HepG2 (cell line): ENCODE results near the gene C1QTNF12. TPM values are rescaled to one million over a fixed set of nuclear protein-coding genes. Genes with fewer than 3 reads are reported as not detected.
A peak's percentile ranks its signal among the peaks of the same experiment; 100 is the strongest.

Source experiments
- AGO1 ChIP-seq: fragments of 200-400 bp; formaldehyde crosslinking; IDR thresholded peaks from 2 replicates; pipeline ENCODE4 v1.6.1; 2017; ENCODE audit warnings: mild to moderate bottlenecking, low read depth, low read length, moderate library complexity; ENCODE audit not compliant: poor library complexity, severe bottlenecking
- HNF4A ChIP-seq: sonication (generic); formaldehyde crosslinking; IDR thresholded peaks from 2 replicates; pipeline ENCODE4 v1.4.0; 2020; ENCODE audit warnings: missing genetic modification reagents
- IKZF5 ChIP-seq: IDR thresholded peaks from 2 replicates; pipeline ENCODE4 v1.6.1; 2018; ENCODE audit warnings: missing genetic modification reagents, mild to moderate bottlenecking, missing compliant biosample characterization
- JDP2 ChIP-seq: sonication (generic); formaldehyde crosslinking; IDR thresholded peaks from 2 replicates; pipeline ENCODE4 v1.8.1; 2022; ENCODE audit warnings: missing genetic modification reagents, borderline replicate concordance
- NFRKB ChIP-seq: fragments of 450-650 bp; IDR thresholded peaks from 2 replicates; pipeline ENCODE4 v1.6.1; 2017
- NPAS2 ChIP-seq: sonication (generic); formaldehyde crosslinking; IDR thresholded peaks from 2 replicates; pipeline ENCODE4 v1.8.0; 2022; ENCODE audit warnings: mild to moderate bottlenecking, missing genetic modification reagents, borderline replicate concordance
- PHF8 ChIP-seq: sonication (generic); formaldehyde crosslinking; IDR thresholded peaks from 2 replicates; pipeline ENCODE4 v1.5.0; 2020; ENCODE audit warnings: missing genetic modification reagents
- SALL1 ChIP-seq: sonication (generic); formaldehyde crosslinking; IDR thresholded peaks from 2 replicates; pipeline ENCODE4 v1.8.0; 2022; ENCODE audit warnings: mild to moderate bottlenecking, missing genetic modification reagents
- TAF1 ChIP-seq: sonication (generic); formaldehyde crosslinking; IDR thresholded peaks from 2 replicates; pipeline ENCODE4 v1.4.0; 2020; ENCODE audit warnings: missing genetic modification reagents
- ZNF484 ChIP-seq: sonication (generic); formaldehyde crosslinking; IDR thresholded peaks from 2 replicates; pipeline ENCODE4 v1.5.1; 2020; ENCODE audit warnings: mild to moderate bottlenecking, low read depth, missing genetic modification reagents, borderline replicate concordance
- polyA plus RNA-seq, 8 experiments: library from polyadenylated mRNA; depleted of rRNA in 3 of 8; stranded (reverse) in 7 of 8; unstranded in 1 of 8; fragments of >200 nt; fragmentation: Illumina TruSeq in 4 of 8; extraction: Trizol in 4 of 8; gene quantifications; 2 replicates each; pipeline versions ENCODE4 v1.2.1 to v1.2.3, GENCODE V29; 2011 to 2016; ENCODE audit warnings: low read depth in 4 of 8, missing spikeins in 1 of 8, mixed read lengths in 1 of 8; ENCODE audit not compliant: insufficient read depth in 1 of 8
- total RNA-seq, 5 experiments: library from RNA; depleted of rRNA; stranded (reverse); fragments of >200 nt; fragmentation: Illumina TruSeq; extraction: Trizol; gene quantifications; 2 replicates each; pipeline ENCODE4 v1.2.3, GENCODE V29; 2016; ENCODE audit warnings: low read depth in 1 of 5
- TF ChIP-seq, protein P1 (sequence below): sonication (generic); IDR thresholded peaks from 2 replicates; pipeline ENCODE4 v1.6.1; 2016; ENCODE audit warnings: low read depth, borderline replicate concordance
- TF ChIP-seq, protein P2 (sequence below): sonication (generic); formaldehyde crosslinking; IDR thresholded peaks from 2 replicates; pipeline ENCODE4 v1.5.0; 2020; ENCODE audit warnings: mild to moderate bottlenecking, missing genetic modification reagents, borderline replicate concordance
- TF ChIP-seq, protein P3 (sequence below): sonication (generic); formaldehyde crosslinking; conservative IDR thresholded peaks from 2 replicates; pipeline ENCODE4 v1.8.0; 2022; ENCODE audit warnings: missing genetic modification reagents
- TF ChIP-seq, protein P4 (sequence below): IDR thresholded peaks from 2 replicates; pipeline ENCODE4 v1.6.1; 2016
- TF ChIP-seq, protein P5 (sequence below): sonication (generic); formaldehyde crosslinking; IDR thresholded peaks from 2 replicates; pipeline ENCODE4 v1.4.0; 2020; ENCODE audit warnings: missing genetic modification reagents

C1QTNF12 gene
- total and polyA plus RNA-seq, 2 of the 13 experiments (the other 11 are each of a cell fraction or from before 2014, with no cell fraction given) = 0.18 to 0.64 TPM

DNA sequence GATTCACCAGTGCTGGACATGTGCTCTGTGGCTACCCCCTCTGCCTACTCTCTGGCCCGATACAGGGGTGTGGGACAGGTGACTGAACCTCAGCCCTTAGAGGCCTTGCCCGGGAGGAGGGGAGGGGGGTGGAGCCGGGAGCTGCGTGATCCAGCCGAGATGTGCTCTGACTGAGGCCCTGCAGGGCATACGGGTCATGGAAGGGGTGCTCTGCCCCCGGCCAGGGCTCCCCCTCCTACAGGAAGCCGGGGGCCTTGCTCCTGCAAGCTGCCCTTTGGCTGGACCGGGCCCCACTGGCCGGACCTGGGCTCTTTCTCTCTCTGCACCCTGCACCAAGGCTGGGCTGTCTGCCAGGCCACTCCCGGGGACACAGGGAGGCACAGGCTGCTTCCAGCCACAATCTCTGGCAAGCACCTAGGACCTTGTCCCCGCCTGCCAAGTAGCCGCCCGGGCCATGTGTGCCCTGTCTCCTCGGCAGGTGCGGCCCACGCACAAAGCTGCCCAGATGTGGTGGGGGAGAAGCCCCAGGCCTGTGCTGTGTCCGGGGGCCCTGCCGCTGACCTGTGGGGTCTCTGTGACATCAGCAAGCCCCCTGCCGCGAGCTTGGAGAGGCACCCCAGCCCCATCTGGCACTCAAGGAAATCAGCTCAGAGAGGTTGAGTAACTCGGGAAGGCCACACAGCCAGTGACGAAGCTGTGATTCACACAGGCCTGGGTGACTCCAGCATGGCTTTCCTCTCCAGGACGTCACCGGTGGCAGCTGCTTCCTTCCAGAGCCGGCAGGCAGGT lies 35.2 kb upstream of the C1QTNF12 start (continued):
- TF ChIP-seq PHF8 (CRISPR knock-in tag) = peak; percentile 47; the same call in 1 of the 2 replicates
- peak; percentile 89 for TF ChIP-seq HNF4A (CRISPR knock-in tag)
- TF ChIP-seq, protein P1, sequence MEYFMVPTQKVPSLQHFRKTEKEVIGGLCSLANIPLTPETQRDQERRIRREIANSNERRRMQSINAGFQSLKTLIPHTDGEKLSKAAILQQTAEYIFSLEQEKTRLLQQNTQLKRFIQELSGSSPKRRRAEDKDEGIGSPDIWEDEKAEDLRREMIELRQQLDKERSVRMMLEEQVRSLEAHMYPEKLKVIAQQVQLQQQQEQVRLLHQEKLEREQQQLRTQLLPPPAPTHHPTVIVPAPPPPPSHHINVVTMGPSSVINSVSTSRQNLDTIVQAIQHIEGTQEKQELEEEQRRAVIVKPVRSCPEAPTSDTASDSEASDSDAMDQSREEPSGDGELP = peak; percentile 50; the same call in 1 of the 2 replicates
- no peak for TF ChIP-seq JDP2 (CRISPR knock-in tag)
- no peak for TF ChIP-seq ZNF484 (CRISPR knock-in tag)
- TF ChIP-seq AGO1 = no peak
- TF ChIP-seq SALL1 (CRISPR knock-in tag) = no peak; the same call in 1 of the 2 replicates
- TF ChIP-seq, protein P2, sequence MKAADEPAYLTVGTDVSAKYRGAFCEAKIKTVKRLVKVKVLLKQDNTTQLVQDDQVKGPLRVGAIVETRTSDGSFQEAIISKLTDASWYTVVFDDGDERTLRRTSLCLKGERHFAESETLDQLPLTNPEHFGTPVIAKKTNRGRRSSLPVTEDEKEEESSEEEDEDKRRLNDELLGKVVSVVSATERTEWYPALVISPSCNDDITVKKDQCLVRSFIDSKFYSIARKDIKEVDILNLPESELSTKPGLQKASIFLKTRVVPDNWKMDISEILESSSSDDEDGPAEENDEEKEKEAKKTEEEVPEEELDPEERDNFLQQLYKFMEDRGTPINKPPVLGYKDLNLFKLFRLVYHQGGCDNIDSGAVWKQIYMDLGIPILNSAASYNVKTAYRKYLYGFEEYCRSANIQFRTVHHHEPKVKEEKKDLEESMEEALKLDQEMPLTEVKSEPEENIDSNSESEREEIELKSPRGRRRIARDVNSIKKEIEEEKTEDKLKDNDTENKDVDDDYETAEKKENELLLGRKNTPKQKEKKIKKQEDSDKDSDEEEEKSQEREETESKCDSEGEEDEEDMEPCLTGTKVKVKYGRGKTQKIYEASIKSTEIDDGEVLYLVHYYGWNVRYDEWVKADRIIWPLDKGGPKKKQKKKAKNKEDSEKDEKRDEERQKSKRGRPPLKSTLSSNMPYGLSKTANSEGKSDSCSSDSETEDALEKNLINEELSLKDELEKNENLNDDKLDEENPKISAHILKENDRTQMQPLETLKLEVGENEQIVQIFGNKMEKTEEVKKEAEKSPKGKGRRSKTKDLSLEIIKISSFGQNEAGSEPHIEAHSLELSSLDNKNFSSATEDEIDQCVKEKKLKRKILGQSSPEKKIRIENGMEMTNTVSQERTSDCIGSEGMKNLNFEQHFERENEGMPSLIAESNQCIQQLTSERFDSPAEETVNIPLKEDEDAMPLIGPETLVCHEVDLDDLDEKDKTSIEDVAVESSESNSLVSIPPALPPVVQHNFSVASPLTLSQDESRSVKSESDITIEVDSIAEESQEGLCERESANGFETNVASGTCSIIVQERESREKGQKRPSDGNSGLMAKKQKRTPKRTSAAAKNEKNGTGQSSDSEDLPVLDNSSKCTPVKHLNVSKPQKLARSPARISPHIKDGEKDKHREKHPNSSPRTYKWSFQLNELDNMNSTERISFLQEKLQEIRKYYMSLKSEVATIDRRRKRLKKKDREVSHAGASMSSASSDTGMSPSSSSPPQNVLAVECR (CRISPR knock-in tag) = peak; percentile 69; the same call in 1 of the 2 replicates
- TF ChIP-seq, protein P3, sequence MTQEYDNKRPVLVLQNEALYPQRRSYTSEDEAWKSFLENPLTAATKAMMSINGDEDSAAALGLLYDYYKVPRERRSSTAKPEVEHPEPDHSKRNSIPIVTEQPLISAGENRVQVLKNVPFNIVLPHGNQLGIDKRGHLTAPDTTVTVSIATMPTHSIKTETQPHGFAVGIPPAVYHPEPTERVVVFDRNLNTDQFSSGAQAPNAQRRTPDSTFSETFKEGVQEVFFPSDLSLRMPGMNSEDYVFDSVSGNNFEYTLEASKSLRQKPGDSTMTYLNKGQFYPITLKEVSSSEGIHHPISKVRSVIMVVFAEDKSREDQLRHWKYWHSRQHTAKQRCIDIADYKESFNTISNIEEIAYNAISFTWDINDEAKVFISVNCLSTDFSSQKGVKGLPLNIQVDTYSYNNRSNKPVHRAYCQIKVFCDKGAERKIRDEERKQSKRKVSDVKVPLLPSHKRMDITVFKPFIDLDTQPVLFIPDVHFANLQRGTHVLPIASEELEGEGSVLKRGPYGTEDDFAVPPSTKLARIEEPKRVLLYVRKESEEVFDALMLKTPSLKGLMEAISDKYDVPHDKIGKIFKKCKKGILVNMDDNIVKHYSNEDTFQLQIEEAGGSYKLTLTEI (CRISPR knock-in tag) = no peak
- peak; percentile 51; the same call in 1 of the 2 replicates for TF ChIP-seq TAF1
- TF ChIP-seq NFRKB = no peak
- TF ChIP-seq, protein P4, sequence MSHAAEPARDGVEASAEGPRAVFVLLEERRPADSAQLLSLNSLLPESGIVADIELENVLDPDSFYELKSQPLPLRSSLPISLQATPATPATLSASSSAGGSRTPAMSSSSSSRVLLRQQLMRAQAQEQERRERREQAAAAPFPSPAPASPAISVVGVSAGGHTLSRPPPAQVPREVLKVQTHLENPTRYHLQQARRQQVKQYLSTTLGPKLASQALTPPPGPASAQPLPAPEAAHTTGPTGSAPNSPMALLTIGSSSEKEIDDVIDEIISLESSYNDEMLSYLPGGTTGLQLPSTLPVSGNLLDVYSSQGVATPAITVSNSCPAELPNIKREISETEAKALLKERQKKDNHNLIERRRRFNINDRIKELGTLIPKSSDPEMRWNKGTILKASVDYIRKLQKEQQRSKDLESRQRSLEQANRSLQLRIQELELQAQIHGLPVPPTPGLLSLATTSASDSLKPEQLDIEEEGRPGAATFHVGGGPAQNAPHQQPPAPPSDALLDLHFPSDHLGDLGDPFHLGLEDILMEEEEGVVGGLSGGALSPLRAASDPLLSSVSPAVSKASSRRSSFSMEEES = no peak; the same call in none of the 2 replicates
- TF ChIP-seq NPAS2 = no peak
- TF ChIP-seq, protein P5, sequence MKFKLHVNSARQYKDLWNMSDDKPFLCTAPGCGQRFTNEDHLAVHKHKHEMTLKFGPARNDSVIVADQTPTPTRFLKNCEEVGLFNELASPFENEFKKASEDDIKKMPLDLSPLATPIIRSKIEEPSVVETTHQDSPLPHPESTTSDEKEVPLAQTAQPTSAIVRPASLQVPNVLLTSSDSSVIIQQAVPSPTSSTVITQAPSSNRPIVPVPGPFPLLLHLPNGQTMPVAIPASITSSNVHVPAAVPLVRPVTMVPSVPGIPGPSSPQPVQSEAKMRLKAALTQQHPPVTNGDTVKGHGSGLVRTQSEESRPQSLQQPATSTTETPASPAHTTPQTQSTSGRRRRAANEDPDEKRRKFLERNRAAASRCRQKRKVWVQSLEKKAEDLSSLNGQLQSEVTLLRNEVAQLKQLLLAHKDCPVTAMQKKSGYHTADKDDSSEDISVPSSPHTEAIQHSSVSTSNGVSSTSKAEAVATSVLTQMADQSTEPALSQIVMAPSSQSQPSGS = no peak; the same call in 1 of the 2 replicates
- no peak; the same call in 1 of the 2 replicates for TF ChIP-seq IKZF5 (CRISPR knock-in tag)
